Suppressor macrophage treated with lipopolysaccharide for 1 hour (primary cell): ENCODE results near the gene EMILIN3.
"Not testable (repeated sequence)": the region's sequence is repeated elsewhere in the genome, so short reads cannot be mapped to it uniquely, and the experiment has no call there.

Source experiments
- DNase-seq, 3 donors: peaks; one replicate each; pipeline ENCODE4 v3.0.0-alpha.2; 2020 to 2022

EMILIN3 gene

GRCh38 chr20:41314386-41314785, 52.2 kb downstream of the EMILIN3 start:
- no peak for DNase-seq

GRCh38 chr20:41312009-41312408, 54.6 kb downstream of the EMILIN3 start:
- DNase-seq, result not testable (repeated sequence)
